Activated naive CD4-positive, alpha-beta T cell (primary cell): ENCODE results near the gene LRRC7.
"Not testable (repeated sequence)": the region's sequence is repeated elsewhere in the genome, so short reads cannot be mapped to it uniquely, and the experiment has no call there.

Experiments used
- DNase-seq, 4 experiments: peaks; one replicate each; lab custom pipeline; 2025; lab: John Stamatoyannopoulos, UW

Gene LRRC7

DNA sequence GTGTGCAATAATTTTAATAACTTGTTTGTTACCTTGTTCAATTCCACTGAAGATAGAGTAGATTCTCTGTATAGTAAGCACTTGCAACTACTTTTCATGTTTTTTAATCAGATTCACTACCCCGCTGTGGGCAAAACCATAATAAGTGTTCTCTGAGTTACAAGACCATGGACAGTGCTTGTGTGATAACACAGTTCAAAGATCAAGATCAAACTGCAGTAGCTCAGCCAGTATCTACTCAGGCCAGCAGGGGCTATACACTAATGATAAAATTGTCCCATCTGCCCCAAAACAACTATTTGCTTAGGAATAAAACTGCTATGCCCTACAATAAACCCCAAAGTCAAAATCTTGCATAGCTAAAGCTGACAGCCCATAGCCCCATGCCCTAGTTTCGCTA lies 129.6 kb downstream of the LRRC7 start:
- DNase-seq, result no peak

DNA sequence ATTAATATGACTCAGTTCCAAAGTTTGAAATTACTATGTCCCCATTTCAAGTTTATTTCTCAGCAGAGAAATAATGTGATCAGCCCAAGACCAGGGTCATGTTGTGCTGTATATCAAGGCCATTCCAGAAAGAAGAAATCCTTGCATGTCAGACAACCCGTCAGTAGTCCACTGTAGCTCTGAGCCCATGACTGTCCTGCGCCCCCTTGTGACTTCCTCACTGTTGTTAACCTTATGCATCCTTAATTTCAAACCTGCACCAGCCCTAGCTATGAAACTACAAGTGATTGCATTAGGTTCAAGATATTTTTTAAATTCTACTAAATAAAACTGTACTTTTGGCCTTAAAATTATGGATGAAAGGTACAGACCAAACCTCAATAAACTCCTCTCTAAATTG lies 133.0 kb downstream of the LRRC7 start:
- no peak for DNase-seq

DNA sequence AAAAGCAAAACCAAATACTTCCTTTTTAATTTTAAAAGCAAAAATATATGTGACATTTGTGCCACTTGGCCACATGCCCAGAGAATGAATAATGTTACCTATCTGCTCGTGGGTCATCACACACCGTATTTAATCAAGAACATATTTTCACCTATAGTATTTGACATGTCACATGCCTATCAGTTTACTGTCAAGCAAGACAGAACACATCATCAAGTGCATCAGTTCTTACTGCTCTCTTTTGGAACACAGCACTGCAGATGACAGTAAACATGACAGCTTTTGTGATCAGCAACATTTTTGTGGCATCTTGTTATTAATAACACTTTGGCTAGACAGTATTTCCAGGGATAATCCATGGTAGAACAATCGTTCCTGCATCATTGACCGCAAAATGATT lies 134.4 kb downstream of the LRRC7 start:
- DNase-seq, result no peak

DNA sequence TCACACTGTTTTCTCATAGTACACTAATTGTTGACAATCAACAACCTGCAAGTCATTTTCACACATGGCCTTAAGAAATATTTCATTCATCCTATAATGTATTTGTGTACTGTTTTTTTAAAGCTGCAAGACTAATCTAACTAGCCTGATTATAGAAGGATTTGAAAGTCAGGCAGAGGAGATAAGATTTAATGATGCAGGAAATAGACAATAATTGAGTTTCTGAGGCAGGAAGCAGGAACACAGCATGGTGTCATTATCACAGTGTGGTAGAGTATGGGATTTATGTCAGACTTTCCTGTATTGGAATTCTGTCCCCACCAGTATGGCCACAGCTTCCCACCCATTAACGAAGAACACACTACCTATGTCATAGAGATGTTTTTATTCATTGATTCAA lies 138.8 kb downstream of the LRRC7 start:
- no peak for DNase-seq

DNA sequence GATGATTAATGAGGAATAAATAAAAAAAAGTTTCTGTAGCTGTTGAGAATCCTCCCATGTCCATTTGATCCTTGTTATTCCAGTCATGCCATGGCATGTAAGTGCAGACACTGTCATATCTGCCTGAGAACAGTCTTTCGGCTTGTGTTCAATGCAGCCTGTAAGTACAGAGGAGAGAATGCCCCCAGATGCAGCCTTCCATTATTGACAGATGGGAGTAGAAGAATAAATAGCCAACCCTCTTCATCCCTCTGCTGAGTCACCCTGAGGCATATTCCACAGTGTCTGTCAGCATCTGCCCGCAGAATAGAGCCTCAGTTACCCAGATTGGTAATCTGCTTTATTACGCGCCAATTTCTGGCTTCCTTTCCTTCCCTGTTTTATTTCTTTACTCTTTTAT lies 139.4 kb downstream of the LRRC7 start:
- DNase-seq, result no peak

DNA sequence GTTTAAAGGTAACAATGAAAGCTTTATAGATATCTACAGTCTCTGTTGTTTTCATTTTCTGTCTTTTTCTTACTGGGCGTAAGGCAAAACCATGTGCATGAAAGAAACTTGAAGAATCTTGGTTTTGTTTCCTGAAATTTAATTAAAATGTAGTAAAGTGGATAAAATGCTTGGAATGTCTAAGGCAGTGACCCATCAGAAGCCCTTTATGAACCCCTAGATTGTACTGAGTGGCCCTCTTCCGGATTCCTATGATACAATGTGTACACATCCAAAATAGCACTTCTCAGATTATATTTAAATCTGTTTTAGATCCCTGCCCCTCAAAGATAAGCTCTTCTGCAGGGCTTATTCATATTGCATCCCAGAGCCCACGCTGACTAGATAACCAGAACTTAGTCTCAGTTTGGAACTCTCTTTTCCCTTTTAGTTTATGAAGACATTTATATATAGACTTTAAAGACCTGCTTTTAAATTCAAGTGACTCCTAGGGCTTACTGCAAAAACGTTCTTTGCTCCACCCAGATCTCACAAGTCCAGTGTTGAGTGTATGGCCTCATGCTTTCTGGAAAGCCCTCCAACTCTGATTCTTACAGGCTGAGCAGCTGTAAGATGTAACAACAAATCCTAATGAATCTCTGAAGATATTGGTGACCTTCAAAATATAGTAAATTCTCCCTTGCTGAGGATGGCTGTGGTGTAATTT lies 142.9 kb downstream of the LRRC7 start:
- no peak for DNase-seq

DNA sequence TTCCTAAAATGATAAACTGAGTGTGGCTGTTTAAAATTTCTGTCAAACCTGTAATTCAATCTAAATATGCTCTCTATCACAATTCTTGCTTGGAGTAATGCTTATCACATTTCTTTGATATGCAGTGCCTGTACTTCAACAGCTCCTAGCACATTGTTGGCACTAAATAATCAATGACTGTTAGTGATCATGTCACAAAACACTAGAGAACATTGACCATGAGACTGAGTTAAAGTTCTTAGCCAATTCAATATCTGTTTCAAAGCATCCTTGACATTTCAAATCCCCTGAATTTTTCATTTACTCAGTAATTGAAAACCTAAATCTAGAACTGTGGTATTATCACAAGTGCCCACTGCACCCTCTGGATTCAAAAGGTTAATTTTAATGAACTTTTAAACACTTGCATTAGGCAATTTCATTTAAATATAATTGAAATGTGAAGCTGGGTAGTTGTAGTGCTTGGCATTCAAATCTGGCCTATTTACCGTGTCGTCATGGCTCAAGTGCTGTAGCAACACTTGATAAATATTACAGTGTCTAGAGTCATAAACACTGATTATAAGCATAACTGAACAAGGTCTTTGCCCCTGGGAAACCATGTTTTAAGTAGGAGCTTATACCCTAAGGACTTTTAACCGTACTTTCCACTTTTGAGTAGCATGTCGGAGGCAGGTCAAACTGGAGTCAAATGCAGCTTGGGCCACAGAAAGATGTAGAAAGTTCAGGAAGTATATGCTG lies 143.6 kb downstream of the LRRC7 start:
- DNase-seq, result no peak

DNA sequence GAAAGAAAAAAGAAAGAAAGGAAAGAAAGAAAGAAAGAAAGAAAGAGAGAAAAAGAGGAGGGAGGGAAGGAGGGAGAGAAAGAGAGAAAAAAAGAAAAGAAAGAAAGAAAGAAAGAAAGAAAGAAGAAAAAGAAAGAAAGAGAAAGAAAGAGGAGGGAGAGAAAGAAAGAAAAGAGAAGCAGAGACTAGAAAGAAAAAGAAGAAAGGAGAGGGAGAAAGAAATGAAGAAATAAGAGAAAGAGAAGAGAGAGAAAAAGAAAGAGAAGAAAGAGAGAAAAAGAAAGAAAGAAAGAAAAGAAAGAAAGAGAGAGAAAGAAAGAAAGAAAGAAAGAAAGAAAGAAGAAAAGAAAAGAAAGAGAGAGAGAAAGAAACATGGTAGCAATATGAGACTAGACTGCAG lies 150.1 kb downstream of the LRRC7 start:
- DNase-seq, result not testable (repeated sequence)

DNA sequence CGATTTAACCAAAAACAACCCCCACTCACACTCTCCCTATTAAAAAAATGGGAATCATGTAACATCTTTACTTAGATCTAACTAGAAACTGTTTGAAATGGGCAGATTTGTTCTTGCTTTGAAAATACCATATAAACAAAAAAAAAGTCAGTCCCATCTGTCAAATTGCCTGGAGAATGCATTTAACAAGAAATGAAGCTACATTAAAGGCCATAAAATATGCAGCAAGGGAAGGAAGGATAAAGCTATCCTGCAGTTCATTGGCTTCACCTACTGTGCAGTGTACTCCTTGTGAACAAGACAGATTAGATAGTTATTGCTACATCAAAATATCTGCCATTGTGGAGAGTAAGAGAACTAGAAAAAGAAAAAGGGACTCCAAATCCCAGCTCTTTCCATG lies 160.5 kb downstream of the LRRC7 start:
- DNase-seq, result no peak

DNA sequence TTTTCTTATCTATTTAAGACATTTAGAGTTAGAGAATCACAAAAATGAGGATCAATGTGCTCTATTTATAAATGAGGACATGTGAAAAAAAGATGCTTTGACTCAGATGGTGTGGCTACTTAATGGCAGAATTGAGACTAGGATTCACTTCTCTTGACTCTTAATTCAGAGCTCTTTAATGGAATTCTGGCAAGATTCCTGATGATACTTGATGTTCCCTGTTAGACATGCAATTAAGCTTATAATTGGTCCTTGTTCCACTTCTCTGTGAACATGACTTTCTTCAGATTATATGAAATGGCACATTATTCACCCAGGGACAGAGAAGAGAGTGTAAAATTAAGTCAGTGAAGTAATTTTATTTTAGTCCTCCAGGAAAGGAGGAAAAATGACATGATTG lies 165.3 kb downstream of the LRRC7 start:
- DNase-seq, result no peak

DNA sequence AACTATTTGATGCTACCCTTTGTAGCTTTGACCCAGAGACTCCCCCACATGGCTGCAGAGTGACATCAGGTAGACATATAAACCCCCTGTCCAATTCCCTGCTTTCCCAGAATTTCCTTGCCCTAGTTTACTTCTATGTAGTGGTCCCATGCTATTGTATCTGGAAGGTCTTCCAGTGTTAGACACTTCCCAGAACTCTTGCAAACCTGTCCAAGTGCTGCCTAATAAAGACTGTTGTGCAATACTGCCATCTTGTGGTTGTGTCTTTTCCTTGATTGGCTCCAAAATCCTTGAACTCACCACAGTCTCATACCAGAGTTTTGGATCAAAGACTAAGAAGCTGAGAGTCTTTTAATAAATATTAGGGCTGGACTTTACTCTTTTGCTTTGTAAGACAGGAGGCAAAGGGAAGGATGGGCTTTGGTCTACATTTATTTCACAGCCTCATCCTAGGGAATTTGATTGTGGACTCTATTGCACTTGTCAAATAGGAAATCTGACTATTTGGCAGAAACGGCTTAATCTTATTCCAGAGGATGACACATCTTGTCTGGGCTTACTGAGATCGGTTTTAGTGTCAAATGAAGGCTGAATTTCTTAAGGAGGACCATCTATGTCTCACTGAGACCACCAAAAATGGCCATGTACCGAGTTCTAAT lies 169.9 kb downstream of the LRRC7 start:
- no peak for DNase-seq

DNA sequence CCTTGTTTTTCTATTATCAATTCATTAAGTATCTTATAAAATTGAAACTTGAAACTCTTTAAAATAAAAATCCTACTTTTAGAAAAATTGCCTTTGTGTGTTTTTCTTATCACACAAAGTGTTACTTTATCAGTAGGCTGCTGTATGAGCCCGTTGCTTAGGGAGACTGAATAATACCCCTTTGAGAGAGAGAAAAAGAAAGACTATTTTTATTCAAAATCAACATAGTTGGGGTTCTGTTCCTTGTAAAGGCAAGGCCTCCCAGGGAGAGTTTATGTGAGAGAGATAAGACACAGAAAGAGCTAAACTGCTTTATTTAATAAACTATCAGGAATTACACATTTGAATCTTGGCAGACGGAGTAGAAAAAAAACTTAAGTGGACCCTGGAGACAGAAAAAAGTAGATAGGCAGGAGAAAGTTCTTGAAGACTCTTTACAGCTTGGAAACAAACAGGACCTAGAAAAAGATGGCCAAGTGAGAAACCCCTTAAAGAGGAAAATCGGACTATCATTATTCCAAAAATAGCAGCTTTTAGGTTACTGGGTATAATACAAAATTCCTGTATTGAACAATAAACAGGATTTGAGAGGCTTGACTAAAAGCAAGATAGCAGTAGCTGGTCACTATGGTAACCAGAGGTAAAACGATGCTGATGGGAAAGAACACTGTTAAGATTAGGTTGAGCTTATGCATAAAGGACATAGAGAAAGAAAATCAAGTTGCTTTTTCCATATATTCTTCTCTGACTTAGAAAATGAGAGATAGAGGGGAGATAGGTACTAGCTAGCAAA lies 170.9 kb downstream of the LRRC7 start:
- DNase-seq, result no peak

DNA sequence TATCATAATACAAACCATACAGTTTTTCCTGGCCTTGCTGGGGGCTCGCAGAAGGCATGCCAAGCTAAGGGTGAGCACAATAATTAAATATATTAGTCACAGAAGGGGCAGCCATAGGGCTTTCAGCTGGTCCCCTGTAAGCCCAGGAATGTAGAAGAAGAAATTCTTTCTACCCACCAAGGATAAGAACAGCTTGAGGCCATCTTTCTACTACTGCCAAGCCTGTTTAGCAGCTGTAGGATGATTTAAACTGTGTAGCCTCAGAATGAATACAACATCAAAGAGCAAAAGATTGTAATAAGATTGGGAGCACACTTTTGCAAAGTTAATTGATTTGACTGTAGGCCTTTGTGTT lies 171.5 kb downstream of the LRRC7 start:
- DNase-seq, result no peak

DNA sequence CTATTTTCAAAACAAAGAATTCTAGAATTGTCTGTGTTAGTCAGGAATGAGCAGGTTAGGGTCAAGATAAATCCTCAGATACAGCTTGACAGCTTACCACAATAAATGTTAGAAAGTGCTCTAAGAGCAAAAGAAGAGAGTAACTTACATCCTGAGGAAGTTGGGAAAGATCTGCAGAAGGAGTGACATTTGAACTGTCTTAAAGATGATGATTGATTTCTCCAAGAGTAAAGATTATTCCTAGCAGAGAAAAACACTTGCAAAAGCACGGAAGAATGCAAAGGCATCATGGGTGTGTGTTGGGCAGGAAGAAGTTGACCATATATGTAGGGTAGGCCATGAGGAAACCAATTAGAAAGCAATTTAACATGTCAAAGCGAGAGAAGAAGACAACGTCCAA lies 175.4 kb downstream of the LRRC7 start:
- DNase-seq, result no peak

DNA sequence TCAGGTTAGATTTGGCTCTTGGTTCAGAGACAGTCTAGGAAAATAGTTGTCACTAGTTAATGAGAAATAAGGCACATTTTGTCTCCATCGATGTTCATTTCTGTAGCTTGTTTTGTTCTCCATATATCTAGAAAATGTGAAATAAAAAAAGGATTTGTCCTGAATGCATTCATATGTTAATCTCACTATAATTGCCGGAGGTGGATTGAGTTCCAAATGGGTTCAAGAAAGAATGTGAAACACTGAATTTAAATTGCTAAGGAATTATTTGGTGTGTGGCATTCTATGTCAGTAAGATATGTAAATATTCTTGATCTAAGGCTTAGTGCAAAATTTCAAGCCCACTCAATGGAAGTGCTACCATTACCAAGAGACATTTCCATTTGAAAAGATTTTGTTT lies 176.7 kb downstream of the LRRC7 start:
- no peak for DNase-seq

DNA sequence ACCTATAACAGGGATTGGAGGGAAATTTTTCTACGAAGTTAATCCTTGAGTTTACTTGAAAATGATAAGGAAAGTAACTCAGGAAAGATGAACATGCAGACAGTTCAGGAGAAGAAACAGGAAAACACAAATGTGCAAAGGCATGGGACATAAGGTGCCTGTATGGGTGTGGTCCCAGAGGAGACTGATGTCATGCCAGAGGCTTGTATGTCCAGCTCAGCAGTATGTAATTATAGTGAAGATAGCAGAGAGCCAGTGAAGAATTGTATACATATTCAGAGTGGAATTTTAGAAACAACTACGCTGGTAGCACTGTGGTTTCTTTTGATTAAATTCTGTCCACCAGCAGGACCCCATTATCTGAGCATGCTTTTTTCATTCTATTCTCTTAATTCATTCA lies 179.5 kb downstream of the LRRC7 start:
- no peak for DNase-seq

DNA sequence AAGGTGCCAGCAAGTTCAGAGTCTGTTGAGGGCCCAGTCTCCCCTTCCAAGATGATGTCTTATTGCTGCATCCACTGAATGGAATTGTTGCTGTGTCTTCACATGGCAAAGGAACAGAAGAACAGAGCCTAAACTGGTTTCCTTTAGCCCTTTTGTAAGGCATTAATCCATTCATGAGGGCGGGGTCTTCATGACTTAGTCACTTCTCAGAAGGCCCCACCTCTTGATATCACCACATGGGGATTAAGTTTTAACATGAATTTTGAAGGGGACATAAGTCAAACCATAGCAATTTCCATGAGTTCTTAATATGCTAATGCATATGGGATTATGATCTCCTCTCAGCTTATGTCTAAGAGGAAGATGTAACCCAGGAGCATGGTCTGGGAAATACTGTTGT lies 182.9 kb downstream of the LRRC7 start:
- no peak for DNase-seq

DNA sequence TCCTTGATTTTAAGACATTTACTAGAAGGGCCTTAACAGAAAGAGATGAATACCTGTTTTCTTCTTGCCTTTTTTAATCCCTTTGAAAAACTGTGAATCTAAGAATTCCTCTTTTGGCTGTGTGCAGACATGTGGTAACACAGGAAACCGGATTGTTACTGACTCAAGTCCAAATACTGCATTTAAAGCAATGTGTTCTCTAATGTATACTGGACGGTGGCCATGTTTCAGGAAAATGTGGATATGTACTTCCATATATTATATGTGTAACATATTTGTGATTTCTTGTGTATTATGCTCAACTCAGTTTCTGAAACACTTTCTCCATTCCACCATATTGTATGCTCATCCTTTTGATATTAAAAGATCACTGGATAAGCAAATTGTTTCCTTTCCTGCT lies 185.1 kb downstream of the LRRC7 start:
- DNase-seq, result no peak

DNA sequence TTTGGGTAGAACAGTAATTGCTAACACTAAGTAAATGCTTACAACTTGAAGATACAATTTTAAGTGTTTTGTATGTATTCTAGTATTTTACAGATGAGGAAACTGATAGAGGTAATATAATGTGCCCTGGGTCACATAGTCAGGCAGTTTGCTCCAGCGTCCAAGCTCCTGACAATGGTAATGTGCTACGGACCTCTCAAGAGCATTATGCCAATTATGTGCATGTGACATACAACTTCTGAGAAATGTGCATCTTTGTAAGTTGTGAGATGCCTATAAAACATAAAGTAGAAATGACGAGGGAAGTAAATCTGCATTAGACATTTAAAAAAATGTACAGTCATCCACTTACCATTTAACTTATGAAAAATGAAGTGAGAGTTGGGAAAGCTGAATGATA lies 186.8 kb downstream of the LRRC7 start:
- DNase-seq, result no peak

DNA sequence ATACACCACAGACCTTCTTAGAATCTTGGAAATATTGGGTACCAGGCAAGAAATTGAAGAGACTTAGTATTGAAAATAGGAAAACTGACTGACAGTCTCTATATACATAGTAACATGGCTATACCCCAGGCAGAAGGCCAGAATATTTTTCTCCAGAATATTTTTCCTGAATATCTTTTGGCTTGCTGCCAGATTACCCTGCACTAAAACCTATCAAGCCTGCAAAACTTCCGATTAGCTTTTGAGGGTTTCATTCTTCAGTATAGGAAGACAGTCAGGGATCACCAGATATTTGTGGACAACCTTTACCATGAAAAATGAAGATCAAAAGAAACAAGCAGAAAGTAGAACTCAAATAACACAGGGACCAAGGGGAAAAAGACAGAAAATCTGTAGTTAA lies 187.9 kb downstream of the LRRC7 start:
- no peak for DNase-seq

DNA sequence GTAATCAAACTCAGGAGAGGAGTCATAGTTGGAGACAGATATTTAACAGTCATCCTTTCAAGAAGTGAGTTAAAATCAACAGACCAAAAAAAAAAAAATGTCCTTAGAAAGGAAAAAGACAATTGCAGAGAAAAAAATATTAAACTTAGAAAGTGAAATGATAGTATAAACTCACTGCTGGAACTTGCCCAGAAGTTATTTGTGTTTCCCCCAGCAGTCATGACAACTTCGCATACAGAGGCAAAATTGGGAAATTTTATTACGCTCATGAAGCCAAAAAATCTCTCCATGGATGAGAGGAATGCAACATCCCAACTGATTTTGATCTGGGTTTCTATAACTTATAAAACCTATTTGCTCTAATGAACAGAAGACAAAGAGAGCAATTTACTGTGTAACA lies 198.2 kb downstream of the LRRC7 start:
- no peak for DNase-seq

DNA sequence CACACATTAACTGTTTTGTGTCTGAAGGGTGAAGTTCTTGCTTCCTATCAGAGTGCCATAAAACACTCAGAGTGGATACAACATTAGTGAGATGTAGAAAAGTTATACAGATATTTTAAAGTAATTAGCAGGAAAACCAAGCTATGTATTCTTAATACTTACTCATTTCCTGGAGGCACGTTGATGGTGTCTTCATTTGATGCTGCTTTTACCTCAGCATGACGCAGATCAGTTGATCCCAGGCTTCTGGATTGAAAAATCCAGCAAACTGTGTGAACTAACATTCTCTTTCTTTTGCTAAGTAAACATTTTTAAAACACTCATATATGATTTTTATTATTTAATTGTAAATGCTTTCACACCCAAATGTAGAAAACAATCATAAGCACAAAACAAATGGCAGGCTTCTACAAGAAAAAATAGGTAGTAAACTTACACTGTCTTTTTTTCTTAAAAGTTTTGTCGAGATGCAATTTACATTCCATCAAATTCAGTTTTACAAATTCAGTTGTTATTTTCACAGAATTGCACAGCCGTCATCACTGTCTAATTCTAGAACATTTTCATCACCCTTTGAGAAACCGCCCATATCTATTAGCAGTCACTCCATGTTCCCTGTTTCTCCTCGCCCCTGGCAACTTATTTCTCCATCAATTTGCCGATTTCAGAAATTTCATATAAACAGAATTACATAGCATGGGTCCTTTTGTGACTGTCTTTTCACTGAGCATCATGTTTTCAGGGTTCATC lies 198.9 kb downstream of the LRRC7 start:
- DNase-seq, result no peak
